Neural cell (in vitro differentiated cells): ENCODE results near the gene EDARADD. TPM values are rescaled to one million over a fixed set of nuclear protein-coding genes. Genes with fewer than 3 reads are reported as not detected.

Experiments
- H2AFZ ChIP-seq: fragments of 200-600, 300-800 bp; sonication (generic), shearing (Covaris generic); 2 replicates; pipeline ENCODE4 v1.6.0; 2014; ENCODE audit warnings: low read depth, mild to moderate bottlenecking, antibody characterized with exemption, low read length, moderate library complexity
- H3F3A ChIP-seq: fragments of 200-600 bp; shearing (Covaris generic); 2 replicates; pipeline ENCODE4 v1.6.1; 2016; ENCODE audit warnings: mild to moderate bottlenecking, moderate library complexity, mixed read lengths, antibody characterized with exemption, low read length; ENCODE audit not compliant: insufficient read depth, poor library complexity, severe bottlenecking
- H3K27ac ChIP-seq: fragments of 200-600, 300-800 bp; sonication (generic), shearing (Covaris generic); 2 replicates; pipeline ENCODE4 v1.5.1; 2014; ENCODE audit warnings: mild to moderate bottlenecking, low read length, moderate library complexity
- H3K27me3 ChIP-seq: fragments of 300-800, 200-600 bp; sonication (generic), shearing (Covaris generic); 2 replicates; pipeline ENCODE4 v1.6.0; 2014; ENCODE audit warnings: mild to moderate bottlenecking, low read depth, low read length, moderate library complexity; ENCODE audit not compliant: insufficient read depth
- H3K36me3 ChIP-seq: fragments of 300-800, 200-600 bp; sonication (generic), shearing (Covaris generic); 2 replicates; pipeline ENCODE4 v1.5.1; 2014; ENCODE audit warnings: mild to moderate bottlenecking, antibody characterized with exemption, low read length, moderate library complexity; ENCODE audit not compliant: insufficient read depth
- H3K4me2 ChIP-seq: fragments of 300-800, 200-600 bp; sonication (generic), shearing (Covaris generic); 2 replicates; pipeline ENCODE4 v1.6.0; 2014; ENCODE audit warnings: mild to moderate bottlenecking, low read length
- H3K4me3 ChIP-seq: fragments of 300-800, 200-600 bp; sonication (generic), shearing (Covaris generic); 2 replicates; pipeline ENCODE4 v1.5.1; 2014; ENCODE audit warnings: mild to moderate bottlenecking, low read length, moderate library complexity
- H3K79me2 ChIP-seq: fragments of 200-600 bp; shearing (Covaris generic); replicated peaks from 2 replicates; pipeline ENCODE4 v1.6.0; 2014; ENCODE audit warnings: mild to moderate bottlenecking, low read length, moderate library complexity; ENCODE audit not compliant: insufficient read depth
- H3K9ac ChIP-seq: fragments of 300-800, 200-600 bp; sonication (generic), shearing (Covaris generic); 2 replicates; pipeline ENCODE4 v1.6.1; 2016; ENCODE audit warnings: mild to moderate bottlenecking, low read length, mixed read lengths
- H3K9me2 ChIP-seq: fragments of 200-600 bp; shearing (Covaris generic); 2 replicates; pipeline ENCODE4 v1.6.1; 2016; ENCODE audit warnings: mild to moderate bottlenecking, low read length, mixed read lengths; ENCODE audit not compliant: insufficient read depth
- H3K9me3 ChIP-seq: fragments of 200-600, 300-800 bp; sonication (generic), shearing (Covaris generic); 2 replicates; pipeline ENCODE4 v1.6.1; 2016; ENCODE audit warnings: mild to moderate bottlenecking, mixed run types, low read length, moderate library complexity, mixed read lengths
- H4K20me1 ChIP-seq: fragments of 200-600 bp; shearing (Covaris generic); 2 replicates; pipeline ENCODE4 v1.6.1; 2016; ENCODE audit warnings: mild to moderate bottlenecking, mixed run types; ENCODE audit not compliant: insufficient read depth
- EP300 ChIP-seq: fragments of 450-650 bp; conservative IDR thresholded peaks from 2 replicates; pipeline ENCODE4 v1.6.1; 2014; ENCODE audit warnings: antibody characterized with exemption, mild to moderate bottlenecking, moderate library complexity; ENCODE audit not compliant: poor library complexity, severe bottlenecking
- EZH2 ChIP-seq: fragments of 200-600, 300-800 bp; shearing (Covaris generic), sonication (generic); IDR thresholded peaks from 2 replicates; pipeline ENCODE4 v1.6.1; 2014; ENCODE audit warnings: antibody characterized with exemption, low read length, borderline replicate concordance, mild to moderate bottlenecking; ENCODE audit not compliant: insufficient read depth, poor library complexity, severe bottlenecking
- MXI1 ChIP-seq: fragments of 450-650 bp; conservative IDR thresholded peaks from 2 replicates; pipeline ENCODE4 v1.6.1; 2014; ENCODE audit warnings: antibody characterized with exemption, mild to moderate bottlenecking; ENCODE audit not compliant: poor library complexity, severe bottlenecking
- POLR2AphosphoS5 ChIP-seq: IDR thresholded peaks from 2 replicates; pipeline ENCODE4 v1.6.1; 2012
- RAD21 ChIP-seq: fragments of 450-650 bp; conservative IDR thresholded peaks from 2 replicates; pipeline ENCODE4 v1.6.1; 2014; ENCODE audit warnings: antibody characterized with exemption, mild to moderate bottlenecking, moderate library complexity
- SMC3 ChIP-seq: fragments of 450-650 bp; conservative IDR thresholded peaks from 2 replicates; pipeline ENCODE4 v1.6.1; 2014; ENCODE audit warnings: antibody characterized with exemption, mild to moderate bottlenecking, moderate library complexity; ENCODE audit not compliant: poor library complexity
- TAF1 ChIP-seq: IDR thresholded peaks from 2 replicates; pipeline ENCODE4 v1.6.1; 2012; ENCODE audit warnings: low read depth
- polyA plus RNA-seq: library from polyadenylated mRNA; depleted of rRNA; stranded (reverse); fragments of >200 nt; gene quantifications from 2 replicates; pipeline ENCODE4 v1.2.3, GENCODE V29; 2014
- TF ChIP-seq, protein P1 (sequence below): IDR thresholded peaks from 2 replicates; pipeline ENCODE4 v1.6.1; 2012; ENCODE audit warnings: borderline replicate concordance
- TF ChIP-seq, protein P2 (sequence below): fragments of 450-650 bp; IDR thresholded peaks from 2 replicates; pipeline ENCODE4 v1.5.1; 2014; ENCODE audit warnings: antibody characterized with exemption, mild to moderate bottlenecking, moderate library complexity; ENCODE audit not compliant: poor library complexity, severe bottlenecking

Gene EDARADD
- polyA plus RNA-seq, 1 donor from 2014 or later = 0.17 TPM

DNA sequence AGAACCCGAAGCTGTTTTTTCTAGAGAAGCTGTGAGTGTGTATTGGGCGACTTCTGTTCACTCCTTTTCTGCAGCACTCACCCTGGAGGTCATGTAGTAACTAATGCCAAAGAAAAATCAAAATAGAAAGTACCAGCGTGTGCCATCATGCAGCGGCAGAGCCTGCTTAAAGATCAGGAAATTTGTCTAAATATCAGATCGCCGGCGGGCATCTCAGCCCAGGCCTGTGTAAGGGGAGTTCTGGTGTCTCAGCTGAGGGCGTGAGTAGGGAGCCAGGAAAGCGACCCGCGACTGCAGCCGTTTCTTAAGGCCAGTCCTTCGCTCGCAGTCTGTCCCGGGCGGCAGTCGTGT, 768 bp downstream of the EDARADD start:
- H3K9me3 ChIP-seq = no peaks in the 10 kb centered on the region
- TF ChIP-seq SMC3 = no peak
- no peak for TF ChIP-seq MXI1
- TF ChIP-seq, protein P1, sequence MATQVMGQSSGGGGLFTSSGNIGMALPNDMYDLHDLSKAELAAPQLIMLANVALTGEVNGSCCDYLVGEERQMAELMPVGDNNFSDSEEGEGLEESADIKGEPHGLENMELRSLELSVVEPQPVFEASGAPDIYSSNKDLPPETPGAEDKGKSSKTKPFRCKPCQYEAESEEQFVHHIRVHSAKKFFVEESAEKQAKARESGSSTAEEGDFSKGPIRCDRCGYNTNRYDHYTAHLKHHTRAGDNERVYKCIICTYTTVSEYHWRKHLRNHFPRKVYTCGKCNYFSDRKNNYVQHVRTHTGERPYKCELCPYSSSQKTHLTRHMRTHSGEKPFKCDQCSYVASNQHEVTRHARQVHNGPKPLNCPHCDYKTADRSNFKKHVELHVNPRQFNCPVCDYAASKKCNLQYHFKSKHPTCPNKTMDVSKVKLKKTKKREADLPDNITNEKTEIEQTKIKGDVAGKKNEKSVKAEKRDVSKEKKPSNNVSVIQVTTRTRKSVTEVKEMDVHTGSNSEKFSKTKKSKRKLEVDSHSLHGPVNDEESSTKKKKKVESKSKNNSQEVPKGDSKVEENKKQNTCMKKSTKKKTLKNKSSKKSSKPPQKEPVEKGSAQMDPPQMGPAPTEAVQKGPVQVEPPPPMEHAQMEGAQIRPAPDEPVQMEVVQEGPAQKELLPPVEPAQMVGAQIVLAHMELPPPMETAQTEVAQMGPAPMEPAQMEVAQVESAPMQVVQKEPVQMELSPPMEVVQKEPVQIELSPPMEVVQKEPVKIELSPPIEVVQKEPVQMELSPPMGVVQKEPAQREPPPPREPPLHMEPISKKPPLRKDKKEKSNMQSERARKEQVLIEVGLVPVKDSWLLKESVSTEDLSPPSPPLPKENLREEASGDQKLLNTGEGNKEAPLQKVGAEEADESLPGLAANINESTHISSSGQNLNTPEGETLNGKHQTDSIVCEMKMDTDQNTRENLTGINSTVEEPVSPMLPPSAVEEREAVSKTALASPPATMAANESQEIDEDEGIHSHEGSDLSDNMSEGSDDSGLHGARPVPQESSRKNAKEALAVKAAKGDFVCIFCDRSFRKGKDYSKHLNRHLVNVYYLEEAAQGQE = no peak
- TF ChIP-seq EZH2 = no peak
- TF ChIP-seq, protein P2, sequence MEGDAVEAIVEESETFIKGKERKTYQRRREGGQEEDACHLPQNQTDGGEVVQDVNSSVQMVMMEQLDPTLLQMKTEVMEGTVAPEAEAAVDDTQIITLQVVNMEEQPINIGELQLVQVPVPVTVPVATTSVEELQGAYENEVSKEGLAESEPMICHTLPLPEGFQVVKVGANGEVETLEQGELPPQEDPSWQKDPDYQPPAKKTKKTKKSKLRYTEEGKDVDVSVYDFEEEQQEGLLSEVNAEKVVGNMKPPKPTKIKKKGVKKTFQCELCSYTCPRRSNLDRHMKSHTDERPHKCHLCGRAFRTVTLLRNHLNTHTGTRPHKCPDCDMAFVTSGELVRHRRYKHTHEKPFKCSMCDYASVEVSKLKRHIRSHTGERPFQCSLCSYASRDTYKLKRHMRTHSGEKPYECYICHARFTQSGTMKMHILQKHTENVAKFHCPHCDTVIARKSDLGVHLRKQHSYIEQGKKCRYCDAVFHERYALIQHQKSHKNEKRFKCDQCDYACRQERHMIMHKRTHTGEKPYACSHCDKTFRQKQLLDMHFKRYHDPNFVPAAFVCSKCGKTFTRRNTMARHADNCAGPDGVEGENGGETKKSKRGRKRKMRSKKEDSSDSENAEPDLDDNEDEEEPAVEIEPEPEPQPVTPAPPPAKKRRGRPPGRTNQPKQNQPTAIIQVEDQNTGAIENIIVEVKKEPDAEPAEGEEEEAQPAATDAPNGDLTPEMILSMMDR = no peak
- TF ChIP-seq EP300 = no peak
- no peak for TF ChIP-seq RAD21
- no peak for TF ChIP-seq TAF1
- no peak for TF ChIP-seq POLR2AphosphoS5
- H3K27ac ChIP-seq = no peak overlapping the region
- H3K4me2 ChIP-seq = peak overlapping the region; percentile 34
- H2AFZ ChIP-seq = no peak overlapping the region
- H3K36me3 ChIP-seq = no peaks in the 10 kb centered on the region
- H3K4me3 ChIP-seq = peak overlapping the region; percentile 92
- no peaks in the 10 kb centered on the region for H3F3A ChIP-seq
- H3K79me2 ChIP-seq = no peaks in the 10 kb centered on the region
- no peaks in the 10 kb centered on the region for H3K9me2 ChIP-seq
- no peaks in the 10 kb centered on the region for H4K20me1 ChIP-seq
- peaks cover 36% of the 10 kb centered on the region for H3K27me3 ChIP-seq
- peak overlapping the region; percentile 49 for H3K9ac ChIP-seq

DNA sequence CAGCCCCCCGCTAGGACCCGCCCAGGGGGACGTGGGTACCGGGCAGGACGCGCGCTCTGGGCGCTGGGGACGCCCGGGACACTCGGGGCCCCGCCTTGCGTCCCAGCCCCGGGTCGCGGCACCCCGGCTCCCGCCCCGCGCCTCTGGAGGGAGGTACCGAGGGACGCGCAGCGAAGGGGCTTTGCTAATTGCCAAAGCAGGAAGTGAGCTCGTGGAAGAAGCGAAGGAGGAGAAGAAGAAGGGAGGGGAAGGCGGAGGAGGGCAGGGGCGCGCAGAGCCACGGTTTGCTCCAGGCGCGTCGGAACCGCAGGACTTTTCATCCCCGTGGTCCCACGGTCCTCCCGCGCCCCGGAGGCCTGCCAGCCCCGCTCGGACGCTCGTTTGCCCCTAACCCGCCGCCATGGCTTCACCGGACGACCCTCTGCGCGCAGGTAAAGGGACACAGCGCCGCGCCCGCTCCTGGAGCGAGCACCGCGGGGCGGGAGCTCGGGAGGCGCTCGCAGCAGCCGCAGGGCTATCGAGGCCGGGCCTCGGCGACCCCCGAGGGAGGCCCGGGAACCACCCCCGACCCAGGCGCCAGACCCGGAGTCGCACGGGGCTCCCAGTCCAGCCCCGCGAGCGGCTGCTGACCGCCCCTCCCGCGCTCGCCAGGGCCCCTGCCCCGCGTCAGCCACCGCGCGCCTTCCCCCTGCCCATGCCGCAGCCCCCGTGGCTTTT, 1.3 kb downstream of the EDARADD start:
- Histone ChIP-seq H3K27me3 (peaks cover 36% of the 10 kb centered on the region), H3K36me3 (no peaks in the 10 kb centered on the region), H3K9ac (peak overlapping the region; percentile 49), H3F3A (no peaks in the 10 kb centered on the region), H3K4me3 (peak overlapping the region; percentile 92), H3K9me2 (no peaks in the 10 kb centered on the region), H3K4me2 (peak overlapping the region; percentile 34), H3K9me3 (no peaks in the 10 kb centered on the region), H2AFZ (peak overlapping the region; percentile 9), H3K27ac (no peak overlapping the region), H4K20me1 (no peaks in the 10 kb centered on the region), H3K79me2 (no peaks in the 10 kb centered on the region)
- TF ChIP-seq RAD21 (peak; percentile 16), SMC3 (peak; percentile 33), TAF1 (no peak)
